ENCODE measurements around the gene OR14I1.
A peak's percentile ranks its signal among the peaks of the same experiment; 100 is the strongest.
"Not testable (repeated sequence)": the region's sequence is repeated elsewhere in the genome, so short reads cannot be mapped to it uniquely, and the experiment has no call there.

Gene OR14I1

GRCh38 chr1:248688527-248689298 is 13.9 kb downstream of the OR14I1 start:
- no peak for DNase-seq (ENCODE audit: low spot score)

- DNase-seq (ENCODE audit: low spot score): peak; percentile 9
These were observed 15.8 kb downstream of the OR14I1 start for GRCh38 chr1:248686815-248687214.

DNA sequence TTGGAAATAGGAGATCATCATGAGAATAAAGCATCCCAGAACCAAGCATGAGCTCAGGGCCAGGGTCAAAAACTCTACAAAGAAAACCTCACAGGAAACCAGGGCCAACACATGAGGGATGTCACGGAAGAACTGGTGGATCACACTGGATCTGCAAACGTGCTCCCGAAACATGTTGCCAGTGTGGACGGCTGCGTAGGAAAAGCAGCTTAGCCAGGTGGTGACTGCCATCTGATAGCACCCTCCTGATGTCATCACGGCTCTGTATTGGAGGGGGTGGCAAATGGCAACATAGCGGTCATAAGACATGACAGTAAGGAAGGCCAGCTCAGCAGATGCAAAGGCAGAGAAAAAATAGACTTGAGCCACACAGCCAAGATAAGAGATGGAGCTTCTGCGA is 20.9 kb downstream of the OR14I1 start:
- DNase-seq (ENCODE audit: low spot score): no peak

DNA sequence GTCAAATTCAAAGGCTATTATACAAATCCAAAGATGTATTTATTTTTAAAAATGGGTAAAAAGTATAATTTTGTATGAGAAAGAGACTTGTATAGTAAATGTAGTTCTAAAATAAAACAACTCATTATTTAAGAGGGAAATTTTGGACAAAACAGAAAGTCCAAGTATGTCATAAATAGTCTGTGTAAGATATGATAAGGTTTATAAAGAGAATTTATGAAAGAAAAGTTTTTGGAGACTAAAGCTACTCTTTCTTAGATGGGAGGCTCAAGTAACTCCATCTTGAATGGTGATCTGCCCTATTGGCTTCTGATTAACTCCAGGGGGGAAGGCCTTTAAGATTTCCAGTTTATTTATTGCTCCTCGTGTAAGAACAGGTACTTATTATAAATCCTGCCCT is 32.6 kb downstream of the OR14I1 start:
- no peak for DNase-seq (ENCODE audit: low spot score)

DNA sequence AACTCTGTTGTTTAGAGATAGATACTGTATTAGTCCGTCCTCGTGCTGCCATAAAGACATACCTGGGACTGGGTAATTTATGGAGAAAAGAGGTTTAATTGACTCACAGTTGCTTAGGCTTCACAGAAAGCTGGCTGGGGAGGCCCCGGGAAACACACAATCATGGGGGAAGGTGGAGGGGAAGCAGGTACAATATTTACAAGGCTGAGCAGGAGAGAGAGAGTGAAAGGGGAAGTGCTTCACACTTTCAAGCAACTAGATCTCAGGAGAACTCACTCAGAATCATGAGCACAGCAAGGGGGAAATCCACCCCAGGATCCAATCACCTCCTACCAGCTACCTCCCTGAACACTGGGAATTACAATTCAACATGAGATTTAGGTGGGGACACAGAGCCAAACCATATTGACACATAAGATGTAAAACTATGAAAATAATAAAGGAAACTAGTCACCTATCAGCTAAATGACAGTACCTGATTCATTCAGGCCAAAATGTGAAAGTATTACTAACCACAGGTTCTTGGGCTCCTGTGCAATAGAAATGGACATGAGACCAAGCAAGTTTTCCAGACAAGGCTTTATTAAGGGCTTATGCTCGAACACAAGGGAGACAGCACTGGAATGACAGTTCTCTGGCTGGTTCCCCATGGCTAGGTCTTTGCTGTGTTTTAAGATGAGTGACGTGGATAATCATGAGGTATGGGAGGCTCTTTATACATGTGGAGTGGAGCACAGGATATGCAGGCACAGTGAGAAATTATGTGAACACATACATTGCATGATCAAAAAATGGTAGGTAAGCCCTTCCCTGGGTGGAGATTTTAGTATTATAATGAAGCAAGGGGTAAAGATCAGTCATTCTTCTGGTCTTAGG is 38.9 kb downstream of the OR14I1 start:
- not testable (repeated sequence) for DNase-seq (ENCODE audit: low spot score)

DNA sequence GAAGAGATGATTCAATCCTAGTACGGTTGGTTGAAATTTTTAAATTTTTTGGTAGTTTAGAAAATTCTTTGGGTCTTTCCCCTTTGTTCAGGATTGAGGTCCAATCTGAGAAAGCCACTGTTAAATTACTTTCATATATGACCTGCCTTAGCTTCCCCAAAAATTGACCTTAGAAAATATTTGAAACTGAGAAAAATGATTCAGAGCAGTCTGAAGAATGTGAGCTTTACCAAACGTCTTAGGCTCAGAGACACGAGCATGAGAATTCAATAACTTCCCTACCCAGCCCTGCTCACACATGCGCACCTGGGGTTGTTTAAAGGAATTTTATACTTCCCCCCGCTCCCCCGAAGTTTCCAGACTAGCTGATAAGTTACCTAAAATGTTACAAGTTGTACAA is 45.8 kb downstream of the OR14I1 start:
- not testable (repeated sequence) for DNase-seq (ENCODE audit: low spot score)

- DNase-seq (ENCODE audit: low spot score): not testable (repeated sequence)
These were observed 47.2 kb downstream of the OR14I1 start, which contains the start of gene OR2T27 for GRCh38 chr1:248655354-248655753. TSS of gene OR2T27 (minus strand) at chr1:248655528. CDS start at chr1:248650884, 4,644 bp downstream.

Data from CD4-positive, alpha-beta T cell treated with Interleukin-6 at 100 ng/mL for 8 hours (primary cell).